HG02885 (cell line): ENCODE data around the gene NTM.

Experiments used
- ATAC-seq: cut with Tn5 transposase; IDR thresholded peaks from one replicate; pipeline ENCODE4 v1.9.1; 2021; ENCODE audit warnings: mild to moderate bottlenecking; ENCODE audit not compliant: unreplicated experiment, poor library complexity

The NTM gene

GRCh38 chr11:132137289-132137980 is 767.0 kb downstream of the NTM start:
- ATAC-seq, result no peak

- no peak for ATAC-seq
These were observed 767.5 kb downstream of the NTM start for GRCh38 chr11:132137981-132138313.

GRCh38 chr11:132139181-132139580 is 768.8 kb downstream of the NTM start:
- no peak for ATAC-seq

- ATAC-seq, result no peak
These were observed 769.6 kb downstream of the NTM start for GRCh38 chr11:132140056-132140455.

- ATAC-seq, result no peak
These were observed 771.7 kb downstream of the NTM start for GRCh38 chr11:132142121-132142520.

- ATAC-seq, result no peak
These were observed 772.1 kb downstream of the NTM start for GRCh38 chr11:132142554-132142953.

GRCh38 chr11:132147464-132147863 is 777.0 kb downstream of the NTM start:
- no peak for ATAC-seq

GRCh38 chr11:132154781-132155180 is 784.4 kb downstream of the NTM start:
- ATAC-seq, result no peak

GRCh38 chr11:132158091-132158490 is 787.7 kb downstream of the NTM start:
- no peak for ATAC-seq

GRCh38 chr11:132158696-132159095 is 788.3 kb downstream of the NTM start:
- ATAC-seq, result no peak

- no peak for ATAC-seq
These were observed 791.1 kb downstream of the NTM start for GRCh38 chr11:132161403-132162078.

- no peak for ATAC-seq
These were observed 798.0 kb downstream of the NTM start for GRCh38 chr11:132168344-132168981.

- ATAC-seq, result no peak
These were observed 800.6 kb downstream of the NTM start for GRCh38 chr11:132171031-132171430.

- ATAC-seq, result no peak
These were observed 804.2 kb downstream of the NTM start for GRCh38 chr11:132174362-132175255.

- ATAC-seq, result no peak
These were observed 806.7 kb downstream of the NTM start for GRCh38 chr11:132177106-132177505.

GRCh38 chr11:132184079-132184478 is 813.7 kb downstream of the NTM start:
- ATAC-seq, result no peak

- no peak for ATAC-seq
These were observed 815.5 kb downstream of the NTM start for GRCh38 chr11:132185726-132186592.

GRCh38 chr11:132186699-132187098 is 816.3 kb downstream of the NTM start:
- no peak for ATAC-seq

GRCh38 chr11:132187386-132187785 is 817.0 kb downstream of the NTM start:
- no peak for ATAC-seq

GRCh38 chr11:132187814-132188213 is 817.4 kb downstream of the NTM start:
- no peak for ATAC-seq
